Activated CD8-positive, alpha-beta memory T cell treated with anti-CD3 and anti-CD28 coated beads, Interleukin-2, amount 10 ng/mL, durations not matched to agents 7 days and 5 days (primary cell): ENCODE data around the gene MOGAT2. TPM values are rescaled to one million over a fixed set of nuclear protein-coding genes. Genes with fewer than 3 reads are reported as not detected.
"Not testable (repeated sequence)": the region's sequence is repeated elsewhere in the genome, so short reads cannot be mapped to it uniquely, and the experiment has no call there.

Experiments used
- ATAC-seq: fragments of 150-1000 bp; cut with Tn5 transposase; one replicate; pipeline ENCODE4 v1.10.0; 2021; ENCODE audit warnings: moderate library complexity
- CTCF ChIA-PET: fragments of 350-600 bp; sonication (Branson Sonifier 250); formaldehyde crosslinking; loops from one replicate; lab custom pipeline; 2021; ENCODE audit warnings: antibody characterized with exemption; lab: Charles Lee
- DNase-seq: peaks from one replicate; pipeline ENCODE4 v3.0.0-alpha.2; 2020
- H3K27ac Mint-ChIP-seq: one replicate; pipeline ENCODE4 v1.8.0; 2021; ENCODE audit warnings: mild to moderate bottlenecking, mixed read lengths
- H3K27me3 Mint-ChIP-seq: one replicate; pipeline ENCODE4 v1.8.0; 2021; ENCODE audit warnings: mixed read lengths
- H3K36me3 Mint-ChIP-seq: one replicate; pipeline ENCODE4 v1.8.0; 2021; ENCODE audit warnings: mild to moderate bottlenecking, mixed read lengths
- H3K4me1 Mint-ChIP-seq: one replicate; pipeline ENCODE4 v1.8.0; 2021; ENCODE audit warnings: mixed read lengths
- H3K4me3 Mint-ChIP-seq: one replicate; pipeline ENCODE4 v1.8.0; 2021; ENCODE audit warnings: mild to moderate bottlenecking, moderate library complexity, mixed read lengths
- H3K9me3 Mint-ChIP-seq: one replicate; pipeline ENCODE4 v1.8.0; 2022; ENCODE audit warnings: low read depth, mixed read lengths
- total RNA-seq, 2 experiments: library from RNA; stranded (reverse); gene quantifications; one replicate each; pipeline ENCODE4 v1.2.3, GENCODE V29; 2021

The MOGAT2 gene
- total RNA-seq, 2 experiments from 2014 or later, result not detected

DNA sequence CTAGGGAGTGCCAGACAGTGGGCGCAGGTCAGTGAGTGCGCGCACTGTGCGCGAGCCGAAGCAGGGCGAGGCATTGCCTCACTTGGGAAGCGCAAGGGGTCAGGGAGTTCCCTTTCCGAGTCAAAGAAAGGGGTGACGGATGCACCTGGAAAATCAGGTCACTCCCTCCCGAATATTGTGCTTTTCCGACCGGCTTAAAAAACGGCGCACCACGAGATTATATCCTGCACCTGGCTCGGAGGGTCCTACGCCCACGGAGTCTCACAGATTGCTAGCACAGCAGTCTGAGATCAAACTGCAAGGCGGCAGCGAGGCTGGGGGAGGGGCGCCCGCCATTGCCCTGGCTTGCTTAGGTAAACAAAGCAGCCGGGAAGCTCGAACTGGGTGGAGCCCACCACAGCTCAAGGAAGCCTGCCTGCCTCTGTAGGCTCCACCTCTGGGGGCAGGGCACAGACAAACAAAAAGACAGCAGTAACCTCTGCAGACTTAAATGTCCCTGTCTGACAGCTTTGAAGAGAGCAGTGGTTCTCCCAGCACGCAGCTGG lies 31.2 kb downstream of the MOGAT2 start:
- H3K4me1 Mint-ChIP-seq, CTCF ChIA-PET, H3K27ac Mint-ChIP-seq, H3K36me3 Mint-ChIP-seq, DNase-seq, ATAC-seq, H3K4me3 Mint-ChIP-seq, H3K9me3 Mint-ChIP-seq: not testable (repeated sequence)
- peaks cover 24% of the 10 kb centered on the region for H3K27me3 Mint-ChIP-seq

DNA sequence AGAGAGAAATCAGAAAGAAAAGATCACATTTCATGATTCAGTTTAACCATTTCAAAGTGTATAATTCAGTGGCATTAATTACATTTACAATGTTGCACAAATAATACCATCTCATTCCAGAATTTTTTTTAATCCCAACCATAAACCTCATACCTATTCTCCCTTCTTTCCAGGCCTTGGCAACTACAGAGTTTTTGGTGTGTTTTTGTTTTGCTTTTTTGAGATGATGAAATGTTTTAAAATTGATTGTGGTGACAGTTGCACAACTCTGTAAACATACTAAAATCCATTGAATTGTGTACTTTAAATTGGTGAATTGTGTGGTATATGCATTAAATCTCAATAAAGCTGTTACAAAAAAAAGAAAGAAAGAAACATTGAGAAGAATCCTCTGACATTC lies 37.3 kb downstream of the MOGAT2 start:
- CTCF ChIA-PET, ATAC-seq, H3K9me3 Mint-ChIP-seq, H3K36me3 Mint-ChIP-seq, H3K4me1 Mint-ChIP-seq, DNase-seq, H3K4me3 Mint-ChIP-seq, H3K27ac Mint-ChIP-seq: not testable (repeated sequence)
- peaks cover 15% of the 10 kb centered on the region for H3K27me3 Mint-ChIP-seq

DNA sequence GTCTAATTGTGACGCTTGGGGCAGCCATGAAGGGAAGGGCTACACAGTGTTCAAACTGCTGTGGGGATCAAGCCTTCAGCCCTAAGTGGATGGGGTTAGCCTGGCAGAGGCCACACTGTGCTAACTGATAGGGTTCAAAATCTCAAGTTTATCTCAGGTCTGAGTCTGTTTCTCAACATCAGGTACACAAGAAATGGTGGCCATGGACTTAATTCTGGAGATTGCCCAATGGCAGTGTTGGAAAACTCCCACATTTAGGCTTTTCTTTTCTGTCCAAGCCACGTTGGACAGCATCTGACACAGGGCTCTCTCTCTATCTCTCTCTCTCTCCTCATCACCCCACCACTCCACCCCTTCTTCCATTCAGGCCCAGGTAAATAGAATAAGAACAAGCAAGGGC lies 40.0 kb downstream of the MOGAT2 start:
- H3K4me3 Mint-ChIP-seq, result no peak overlapping the region

DNA sequence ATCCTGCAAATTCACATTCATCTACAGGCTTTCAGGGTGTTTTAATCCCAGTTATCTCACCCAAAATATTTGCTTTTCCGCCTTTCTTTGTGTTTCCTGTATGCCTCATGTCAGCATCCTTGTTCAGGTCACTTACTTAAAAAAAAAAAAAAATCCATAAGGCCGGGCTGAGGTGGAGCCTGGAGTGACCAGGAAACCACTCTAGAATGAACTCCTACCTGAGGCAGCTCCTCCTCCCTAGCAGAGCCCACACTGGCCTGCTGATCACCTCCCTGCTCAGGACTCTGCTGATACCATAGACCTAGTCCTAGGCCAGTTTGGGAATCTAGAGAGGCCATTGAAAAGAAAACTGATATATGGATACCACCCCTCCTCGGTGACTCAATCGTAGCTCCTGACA lies 42.2 kb downstream of the MOGAT2 start:
- no peaks in the 10 kb centered on the region for H3K9me3 Mint-ChIP-seq
- no peak overlapping the region for H3K4me3 Mint-ChIP-seq
- peaks cover 15% of the 10 kb centered on the region for H3K27me3 Mint-ChIP-seq
- no peaks in the 10 kb centered on the region for H3K36me3 Mint-ChIP-seq
- H3K4me1 Mint-ChIP-seq, result peaks cover 4% of the 10 kb centered on the region
- ATAC-seq (no peak), DNase-seq (no peak)
- CTCF ChIA-PET, result interaction anchor here (0.8 to 1.7 kb wide), 2 partner anchors 43 to 169 kb away, joined by 3 to 5 read pairs; no protein-coding TSS in a partner anchor
- no peak overlapping the region for H3K27ac Mint-ChIP-seq

More for the DNA sequence above, 40.0 kb downstream of the MOGAT2 start:
- CTCF ChIA-PET, result no interaction called here
- DNase-seq (no peak), ATAC-seq (no peak)
- H3K4me1 Mint-ChIP-seq, result peaks cover 4% of the 10 kb centered on the region
- no peak overlapping the region for H3K27ac Mint-ChIP-seq
- H3K9me3 Mint-ChIP-seq, result no peaks in the 10 kb centered on the region
- no peaks in the 10 kb centered on the region for H3K36me3 Mint-ChIP-seq
- H3K27me3 Mint-ChIP-seq, result peaks cover 15% of the 10 kb centered on the region

DNA sequence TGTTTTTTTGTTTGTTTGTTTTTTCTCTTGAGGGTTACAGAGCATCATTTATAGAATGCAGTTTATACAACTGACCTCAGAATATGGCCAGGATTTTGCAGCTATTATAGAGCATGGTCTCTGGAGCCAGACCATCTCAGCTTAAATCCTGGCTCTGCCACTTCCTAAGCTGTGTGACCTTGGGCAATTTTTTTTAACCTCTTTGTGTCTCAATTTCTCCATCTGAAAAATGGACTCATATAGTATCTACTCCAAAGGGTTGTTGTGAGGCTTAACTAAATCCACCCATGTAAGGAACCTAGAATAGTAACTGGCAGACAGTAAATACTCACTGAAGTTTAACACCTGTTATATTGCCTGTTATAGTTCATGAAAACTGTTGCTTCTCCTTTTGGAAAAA lies 42.6 kb downstream of the MOGAT2 start:
- H3K27ac Mint-ChIP-seq, result no peak overlapping the region
- H3K27me3 Mint-ChIP-seq, result peaks cover 13% of the 10 kb centered on the region
- no peak overlapping the region for H3K4me3 Mint-ChIP-seq
- ATAC-seq, result no peak
- no peaks in the 10 kb centered on the region for H3K9me3 Mint-ChIP-seq
- H3K4me1 Mint-ChIP-seq, result peaks cover 2% of the 10 kb centered on the region
- no peak for DNase-seq
- H3K36me3 Mint-ChIP-seq, result no peaks in the 10 kb centered on the region
- CTCF ChIA-PET, result interaction anchor here (0.8 to 1.7 kb wide), 2 partner anchors 43 to 169 kb away, joined by 3 to 5 read pairs; no protein-coding TSS in a partner anchor

DNA sequence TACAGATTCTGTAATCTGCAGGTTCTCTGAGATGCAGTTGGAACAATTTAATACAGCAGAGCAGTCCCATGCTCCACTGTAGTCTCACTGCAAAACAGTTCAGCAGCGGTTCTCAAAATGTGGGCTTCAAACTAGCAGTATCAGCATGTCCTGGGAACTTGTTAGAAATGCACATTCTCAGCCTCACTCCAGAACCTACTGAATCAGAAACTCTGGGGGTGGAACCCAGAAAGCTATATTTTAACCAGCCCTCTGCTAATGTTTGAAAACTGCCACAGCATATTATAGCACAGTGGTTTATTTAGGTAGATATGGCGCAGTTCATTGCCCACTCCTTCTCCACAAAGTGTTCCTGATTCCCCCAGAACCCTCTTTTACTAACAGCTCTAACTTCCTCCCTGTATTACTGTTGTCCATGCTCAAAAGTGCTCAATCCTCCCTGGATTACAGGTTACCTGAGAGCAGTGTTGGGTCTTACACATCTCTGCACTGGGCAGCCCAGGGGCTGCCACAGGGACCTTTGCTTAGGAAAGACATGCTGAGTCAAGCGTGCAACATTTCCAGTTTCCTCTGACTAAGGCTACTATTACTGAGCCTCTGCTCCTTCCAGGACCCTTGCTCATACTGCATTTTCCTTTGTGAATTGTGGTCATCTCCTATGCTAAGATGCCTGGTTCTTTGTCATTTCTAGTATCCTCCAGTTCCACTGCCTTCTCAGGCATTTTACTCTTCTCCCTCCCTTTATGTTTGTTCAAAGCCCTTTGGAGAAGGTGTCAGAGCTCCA lies 43.3 kb downstream of the MOGAT2 start:
- no peak for DNase-seq
- no peak for ATAC-seq
- H3K36me3 Mint-ChIP-seq, result no peaks in the 10 kb centered on the region
- CTCF ChIA-PET, result interaction anchor here (0.5 to 1.7 kb wide), 3 partner anchors 42 to 391 kb away, joined by 3 to 5 read pairs (median 3); no protein-coding TSS in a partner anchor
- no peak overlapping the region for H3K27ac Mint-ChIP-seq
- H3K4me3 Mint-ChIP-seq, result no peak overlapping the region
- H3K9me3 Mint-ChIP-seq, result no peaks in the 10 kb centered on the region
- no peaks in the 10 kb centered on the region for H3K4me1 Mint-ChIP-seq
- peaks cover 7% of the 10 kb centered on the region for H3K27me3 Mint-ChIP-seq

DNA sequence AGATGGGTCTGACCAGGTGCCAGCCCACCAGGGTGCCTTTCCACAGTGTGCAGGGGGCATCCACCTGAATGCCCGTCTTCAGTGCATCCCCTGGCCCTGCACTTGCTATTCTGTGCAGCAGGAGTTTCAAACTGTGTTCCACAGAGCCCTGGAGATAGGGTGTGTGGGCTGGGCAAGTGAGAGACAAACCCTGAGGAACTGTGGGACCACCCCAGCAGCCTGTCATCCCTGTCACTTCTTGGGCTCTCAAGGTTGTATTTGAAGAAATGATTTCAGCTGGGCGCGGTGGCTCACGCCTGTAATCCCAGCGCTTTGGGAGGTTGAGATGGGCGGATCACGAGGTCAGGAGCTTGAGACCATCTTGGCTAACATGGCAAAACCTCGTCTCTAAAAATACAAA lies 44.5 kb downstream of the MOGAT2 start:
- no peaks in the 10 kb centered on the region for H3K36me3 Mint-ChIP-seq
- no peak overlapping the region for H3K4me3 Mint-ChIP-seq
- H3K4me1 Mint-ChIP-seq, result peaks cover 9% of the 10 kb centered on the region
- no peaks in the 10 kb centered on the region for H3K9me3 Mint-ChIP-seq
- H3K27ac Mint-ChIP-seq, result no peak overlapping the region
- CTCF ChIA-PET, result no interaction called here
- no peak for ATAC-seq
- no peak for DNase-seq
- peaks cover under 1% of the 10 kb centered on the region for H3K27me3 Mint-ChIP-seq

DNA sequence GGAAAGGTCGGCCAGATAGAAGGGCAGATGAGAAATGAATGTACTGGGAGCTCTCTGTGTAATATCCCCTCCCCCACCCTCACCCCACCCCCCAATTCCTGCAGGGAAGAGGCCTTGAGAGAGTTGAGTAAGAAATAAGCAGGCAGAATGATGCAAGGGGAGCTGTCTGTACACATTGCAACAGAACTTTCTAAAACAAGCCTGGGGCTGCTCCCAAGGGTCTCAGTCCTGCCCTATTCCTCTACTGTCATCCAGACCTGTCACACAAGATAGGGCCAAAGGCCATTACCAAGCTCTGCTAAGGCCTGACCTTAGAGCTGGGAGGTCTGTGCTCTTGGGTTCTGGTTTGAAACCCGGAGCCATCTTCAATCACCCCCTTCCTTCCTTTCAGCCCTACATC lies 45.2 kb downstream of the MOGAT2 start:
- ATAC-seq, result no peak
- CTCF ChIA-PET, result no interaction called here

DNA sequence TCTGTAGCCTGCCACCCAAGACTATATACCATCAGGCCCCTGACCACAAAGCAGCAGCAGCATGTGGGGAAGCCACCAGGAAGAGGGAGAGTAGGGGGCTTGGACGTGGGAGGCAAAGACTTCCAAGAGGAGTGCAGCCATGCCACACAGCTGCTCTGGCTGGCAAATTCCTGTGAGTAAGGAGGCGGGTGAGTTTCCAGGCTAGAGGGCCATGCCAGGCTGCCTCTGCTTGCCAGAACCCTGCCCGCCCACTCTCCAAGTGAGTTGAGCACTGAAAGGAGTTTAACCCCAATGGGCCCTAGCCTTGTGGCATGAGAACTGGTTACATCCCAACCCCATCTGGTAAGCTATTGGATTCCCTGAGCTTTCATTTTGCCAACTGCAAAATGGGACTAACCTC lies 46.2 kb downstream of the MOGAT2 start:
- H3K4me3 Mint-ChIP-seq, result no peak overlapping the region

More for the DNA sequence above, 45.2 kb downstream of the MOGAT2 start:
- Mint-ChIP-seq H3K9me3 (no peaks in the 10 kb centered on the region), H3K36me3 (no peaks in the 10 kb centered on the region), H3K4me1 (peaks cover 14% of the 10 kb centered on the region), H3K27me3 (peaks cover 6% of the 10 kb centered on the region), H3K27ac (no peak overlapping the region), H3K4me3 (no peak overlapping the region)
- no peak for DNase-seq

DNA sequence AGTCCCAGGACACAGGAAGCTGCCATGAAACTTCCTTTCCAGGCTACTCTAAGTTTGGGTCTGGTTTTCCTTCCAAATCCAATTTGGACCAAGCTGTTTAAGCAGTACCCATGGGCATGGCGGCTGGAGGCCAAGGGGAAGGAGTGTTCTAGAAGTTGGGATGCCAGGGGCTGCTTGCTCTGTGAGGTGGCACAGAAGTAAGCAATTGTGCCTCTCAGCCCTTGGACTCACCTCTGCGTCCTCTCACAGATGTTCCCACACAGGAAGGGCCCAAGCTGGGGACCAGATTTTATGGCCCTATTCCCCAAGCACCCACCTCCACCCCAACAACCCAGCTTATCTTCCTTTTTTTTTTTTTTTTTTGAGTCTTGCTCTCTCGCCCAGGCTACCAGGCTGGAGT lies 47.5 kb downstream of the MOGAT2 start:
- ATAC-seq, result no peak
- H3K27ac Mint-ChIP-seq, result no peak overlapping the region
- H3K9me3 Mint-ChIP-seq, result no peaks in the 10 kb centered on the region
- peaks cover 21% of the 10 kb centered on the region for H3K27me3 Mint-ChIP-seq
- no peaks in the 10 kb centered on the region for H3K36me3 Mint-ChIP-seq
- no peak overlapping the region for H3K4me3 Mint-ChIP-seq
- DNase-seq, result no peak
- CTCF ChIA-PET, result interaction anchor here (0.6 to 0.9 kb wide), 2 partner anchors 42 to 47 kb away, joined by 3 read pairs; no protein-coding TSS in a partner anchor
- peaks cover 23% of the 10 kb centered on the region for H3K4me1 Mint-ChIP-seq

More for the DNA sequence above, 46.2 kb downstream of the MOGAT2 start:
- ATAC-seq (no peak), DNase-seq (no peak)
- Mint-ChIP-seq H3K36me3 (no peaks in the 10 kb centered on the region), H3K9me3 (no peaks in the 10 kb centered on the region), H3K27ac (no peak overlapping the region), H3K4me1 (peaks cover 18% of the 10 kb centered on the region), H3K27me3 (peaks cover 10% of the 10 kb centered on the region)
- CTCF ChIA-PET, result interaction anchor here (0.9 kb wide), 1 partner anchor 23 kb away, joined by 3 read pairs; no protein-coding TSS in a partner anchor

DNA sequence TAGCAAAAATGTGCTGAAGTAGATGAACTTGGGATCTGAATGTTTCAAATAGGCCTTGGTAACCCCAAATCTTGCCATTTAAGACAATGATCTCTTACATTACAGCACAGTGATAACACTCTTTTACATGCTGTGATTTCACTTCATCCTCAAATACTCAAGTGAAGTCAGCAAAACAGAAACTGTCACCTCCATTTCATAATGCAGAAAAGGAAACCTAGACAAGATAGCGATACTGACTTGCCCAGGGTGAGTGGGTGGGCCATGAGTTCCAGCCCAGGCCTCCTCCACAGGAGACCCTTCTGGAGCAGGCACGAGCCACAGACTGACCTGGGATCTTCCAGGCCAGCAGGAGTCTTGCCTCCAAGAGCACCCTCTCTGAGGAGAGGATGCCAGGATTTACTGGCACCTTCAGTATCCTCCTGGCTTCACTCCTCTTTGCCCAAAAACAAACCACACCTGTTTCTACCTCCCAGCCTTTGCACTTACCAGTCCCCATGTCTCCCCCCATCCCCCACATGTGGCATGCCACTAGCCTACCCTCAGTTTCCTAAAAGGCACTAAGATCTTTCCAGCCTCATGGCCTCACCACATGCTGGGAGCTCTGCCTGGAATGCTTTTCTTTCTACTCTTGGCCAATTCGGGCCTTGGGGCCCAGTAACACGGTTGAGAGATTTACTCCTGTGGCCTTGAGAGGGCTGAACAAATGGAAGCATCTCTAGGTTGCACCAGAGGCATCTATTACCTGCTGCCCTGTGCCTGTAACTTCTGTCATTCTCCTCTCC lies 49.0 kb downstream of the MOGAT2 start:
- DNase-seq (no peak), ATAC-seq (no peak)
- Mint-ChIP-seq H3K27ac (no peak overlapping the region), H3K27me3 (peaks cover 32% of the 10 kb centered on the region), H3K4me1 (peaks cover 23% of the 10 kb centered on the region), H3K9me3 (no peaks in the 10 kb centered on the region), H3K4me3 (no peak overlapping the region), H3K36me3 (no peaks in the 10 kb centered on the region)
- CTCF ChIA-PET, result no interaction called here

DNA sequence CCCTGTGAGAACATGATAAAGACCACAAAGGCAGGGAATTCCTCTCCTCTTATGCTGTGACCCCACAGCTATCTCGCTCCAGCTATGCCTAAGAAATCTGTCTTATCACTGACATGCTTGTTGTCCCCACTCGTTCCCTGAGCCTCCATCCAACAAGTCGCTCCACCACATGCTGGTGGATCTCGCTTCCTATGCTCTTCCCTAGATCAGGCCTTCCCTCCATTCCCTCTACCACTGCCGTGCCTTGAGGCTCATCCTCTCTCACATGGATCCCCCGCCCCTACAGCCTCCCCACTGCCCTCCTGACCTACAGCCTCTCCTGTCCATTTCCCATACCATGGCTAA lies 49.6 kb downstream of the MOGAT2 start:
- Mint-ChIP-seq H3K27ac (no peak overlapping the region), H3K27me3 (peaks cover 32% of the 10 kb centered on the region), H3K4me3 (no peak overlapping the region), H3K36me3 (no peaks in the 10 kb centered on the region), H3K4me1 (peaks cover 24% of the 10 kb centered on the region), H3K9me3 (no peaks in the 10 kb centered on the region)
- DNase-seq, result no peak
- CTCF ChIA-PET, result no interaction called here
- no peak for ATAC-seq

DNA sequence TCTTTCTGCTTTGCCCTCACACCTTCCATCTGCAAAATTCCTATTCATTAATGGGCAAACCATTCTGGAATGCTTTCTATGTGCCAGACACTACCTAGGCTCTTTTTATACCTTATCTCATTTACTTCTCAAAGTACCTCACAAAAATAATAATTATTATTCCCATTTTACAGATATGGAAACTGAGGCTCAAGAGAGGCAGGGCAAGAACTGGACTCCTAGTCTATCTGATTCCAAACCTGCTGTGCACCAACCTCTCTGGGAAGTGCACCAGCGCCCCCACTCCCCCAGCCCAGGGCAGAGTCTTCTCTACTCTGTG lies 50.1 kb downstream of the MOGAT2 start:
- no peaks in the 10 kb centered on the region for H3K9me3 Mint-ChIP-seq
- H3K4me1 Mint-ChIP-seq, result peaks cover 26% of the 10 kb centered on the region
- no peak for DNase-seq
- H3K27me3 Mint-ChIP-seq, result peaks cover 32% of the 10 kb centered on the region
- H3K4me3 Mint-ChIP-seq, result no peak overlapping the region
- no peak overlapping the region for H3K27ac Mint-ChIP-seq
- ATAC-seq, result no peak
- CTCF ChIA-PET, result interaction anchor here (1.0 kb wide), 1 partner anchor 13 kb away, joined by 4 read pairs; no protein-coding TSS in a partner anchor
- H3K36me3 Mint-ChIP-seq, result no peaks in the 10 kb centered on the region
